ENCODE data around the gene MEIS2.
A peak's percentile ranks its signal among the peaks of the same experiment; 100 is the strongest.

Gene MEIS2

GRCh38 chr15:37100109-37100965, at the start of gene MEIS2:
MEIS2 (minus strand) TSS chr15:37100549; CDS start chr15:37099466, 1,083 bp downstream.
- no peak for TF ChIP-seq CTCF (IDR thresholded peaks at IDR 0.05; ENCODE audit: unreplicated experiment in 3 of 3)
- Mint-ChIP-seq H3K27me3 (ENCODE audit: low read depth) (peaks cover 69% of the 10 kb centered on the region), H3K4me1 (peaks cover 27% of the 10 kb centered on the region), H3K4me3 (peak within 1 kb of the TSS; percentile 96 to 98 (median 98)), H3K27ac (peak within 1 kb of the TSS; percentile 98 to 100 (median 100)), H3K36me3 (ENCODE audit: low read depth) (peaks cover 44% of the 10 kb centered on the region), H3K9me3 (peaks cover 6% of the 10 kb centered on the region)

- H3K27ac Mint-ChIP-seq = no peak overlapping the region
- H3K36me3 Mint-ChIP-seq (ENCODE audit: low read depth) = no peaks in the 10 kb centered on the region
- no peak for TF ChIP-seq CTCF (IDR thresholded peaks at IDR 0.05; ENCODE audit: unreplicated experiment in 3 of 3)
- no peaks in the 10 kb centered on the region for H3K27me3 Mint-ChIP-seq (ENCODE audit: low read depth)
- peaks cover 4% of the 10 kb centered on the region for H3K9me3 Mint-ChIP-seq
- no peaks in the 10 kb centered on the region for H3K4me1 Mint-ChIP-seq
- no peak overlapping the region for H3K4me3 Mint-ChIP-seq
Measured at GRCh38 chr15:37149146-37149545, 48.8 kb upstream of the MEIS2 start.

DNA sequence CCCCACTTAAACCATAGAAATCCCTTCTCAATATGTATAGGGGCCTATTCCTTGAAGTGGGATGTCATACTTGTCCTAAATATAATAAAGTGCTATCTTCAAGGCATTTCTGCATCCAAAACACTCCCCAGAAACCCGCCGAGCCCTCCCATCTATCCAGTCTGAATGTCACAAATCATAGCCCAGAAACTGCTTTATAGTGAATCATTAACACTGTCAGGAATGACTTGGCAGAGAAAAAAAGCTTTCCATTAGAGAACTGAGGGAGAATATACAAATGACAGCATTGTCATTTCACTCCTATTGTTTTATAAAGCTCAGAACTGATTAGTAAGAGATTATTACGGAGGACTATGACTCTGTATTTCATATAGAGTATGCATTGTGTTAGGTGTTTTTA, 48.4 kb upstream of the MEIS2 start:
- Mint-ChIP-seq H3K4me1 (no peaks in the 10 kb centered on the region), H3K4me3 (no peak overlapping the region), H3K27me3 (ENCODE audit: low read depth) (no peaks in the 10 kb centered on the region), H3K27ac (no peak overlapping the region), H3K36me3 (ENCODE audit: low read depth) (no peaks in the 10 kb centered on the region), H3K9me3 (peaks cover 4% of the 10 kb centered on the region)
- TF ChIP-seq CTCF (IDR thresholded peaks at IDR 0.05; ENCODE audit: unreplicated experiment in 3 of 3) = no peak

GRCh38 chr15:37143351-37143750, 43.0 kb upstream of the MEIS2 start:
- Mint-ChIP-seq H3K27ac (no peak overlapping the region), H3K36me3 (ENCODE audit: low read depth) (no peaks in the 10 kb centered on the region), H3K27me3 (ENCODE audit: low read depth) (no peaks in the 10 kb centered on the region), H3K4me1 (no peaks in the 10 kb centered on the region), H3K9me3 (no peaks in the 10 kb centered on the region), H3K4me3 (no peak overlapping the region)
- TF ChIP-seq CTCF (IDR thresholded peaks at IDR 0.05; ENCODE audit: unreplicated experiment in 3 of 3) = no peak

DNA sequence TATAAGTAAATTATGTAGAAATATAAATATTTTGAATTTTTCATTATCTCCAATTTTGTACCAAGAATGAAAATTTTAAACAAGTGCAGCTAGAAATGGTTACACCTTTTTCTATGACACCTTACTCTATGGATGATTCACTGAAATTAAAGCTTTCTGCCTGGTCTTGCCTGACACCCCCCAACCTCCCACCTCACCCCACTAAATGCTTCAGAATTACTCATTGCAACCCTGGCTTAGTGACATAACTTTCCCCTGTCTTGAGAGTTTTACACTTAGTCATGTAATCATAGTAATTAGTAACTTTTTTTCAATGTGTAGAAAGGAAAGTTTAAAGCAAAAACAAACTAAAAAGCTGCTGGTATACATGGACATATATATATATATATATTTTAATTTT, 42.0 kb upstream of the MEIS2 start:
- Mint-ChIP-seq H3K27me3 (ENCODE audit: low read depth) (no peaks in the 10 kb centered on the region), H3K4me1 (no peaks in the 10 kb centered on the region), H3K4me3 (no peak overlapping the region), H3K36me3 (ENCODE audit: low read depth) (no peaks in the 10 kb centered on the region), H3K27ac (no peak overlapping the region), H3K9me3 (no peaks in the 10 kb centered on the region)
- no peak for TF ChIP-seq CTCF (IDR thresholded peaks at IDR 0.05; ENCODE audit: unreplicated experiment in 3 of 3)

All from nephron (organoid).